HAP-1 (cell line): ENCODE data around the gene SCAP.
"Not testable (repeated sequence)": the region's sequence is repeated elsewhere in the genome, so short reads cannot be mapped to it uniquely, and the experiment has no call there.

ENCODE experiments used
- DNase-seq, 2 experiments: peaks; one replicate each; pipeline ENCODE4 v3.0.0-alpha.2; 2016 to 2020; ENCODE audit warnings: low spot score in 2 of 2
- H3K27me3 ChIP-seq: fragments of 250-450 bp; sonication (Bioruptor Pico); 2 replicates; pipeline ENCODE4 v1.5.1; 2020; ENCODE audit warnings: low read depth, mild to moderate bottlenecking, moderate library complexity
- H3K36me3 ChIP-seq: fragments of 250-450 bp; sonication (Bioruptor Pico); replicated peaks from 2 replicates; pipeline ENCODE4 v1.5.1; 2020; ENCODE audit warnings: mild to moderate bottlenecking
- H3K4me1 ChIP-seq: fragments of 250-450 bp; sonication (Bioruptor Pico); 2 replicates; pipeline ENCODE4 v1.5.1; 2020; ENCODE audit warnings: mild to moderate bottlenecking
- H3K4me3 ChIP-seq: fragments of 250-450 bp; sonication (Bioruptor Pico); 2 replicates; pipeline ENCODE4 v1.5.1; 2020; ENCODE audit warnings: mild to moderate bottlenecking, moderate library complexity
- H3K9me3 ChIP-seq: fragments of 250-450 bp; sonication (Bioruptor Pico); 2 replicates; pipeline ENCODE4 v1.5.1; 2020; ENCODE audit warnings: mild to moderate bottlenecking, moderate library complexity
- in situ Hi-C: fragments of 300-500 bp; cut with MboI; formaldehyde crosslinking; loops from 3 replicates; pipeline ENCODE4 v1.14.3; 2020; ENCODE audit warnings: low sequenced_read_pairs, inconsistent platforms, mixed read lengths

SCAP gene

DNA sequence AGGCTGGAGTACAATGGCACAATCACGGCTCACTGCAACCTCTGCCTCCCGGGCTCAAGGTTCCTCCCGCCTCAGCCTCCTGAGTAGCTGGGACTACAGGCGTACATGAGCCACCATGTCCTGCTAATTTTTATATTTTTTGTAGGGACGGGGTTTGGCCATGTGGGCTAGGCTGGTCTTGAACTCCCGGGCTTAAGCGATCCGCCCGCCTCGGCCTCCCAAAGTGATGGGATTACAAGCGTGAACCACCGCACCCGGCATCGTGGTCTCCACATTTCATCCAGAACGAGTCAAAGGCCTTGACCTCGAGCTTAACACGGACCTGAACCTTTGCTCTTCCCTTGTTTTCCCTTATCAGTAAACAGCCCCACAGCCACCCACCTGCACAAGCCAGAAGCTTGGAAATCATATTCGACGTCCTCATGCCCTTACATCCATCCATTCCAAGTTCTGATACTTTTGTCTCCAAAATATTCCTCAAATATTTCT is 96.3 kb downstream of the SCAP start:
- no peaks in the 10 kb centered on the region for H3K27me3 ChIP-seq
- peak overlapping the region; percentile 93 for H3K4me3 ChIP-seq
- in situ Hi-C loops: no loop called here
- peaks cover 12% of the 10 kb centered on the region for H3K4me1 ChIP-seq
- DNase-seq: no peak
- no peaks in the 10 kb centered on the region for H3K9me3 ChIP-seq
- 0 out of 2 replicates have a peak, but pooled peaks cover 6% of the 10 kb centered on the region for H3K36me3 ChIP-seq

DNA sequence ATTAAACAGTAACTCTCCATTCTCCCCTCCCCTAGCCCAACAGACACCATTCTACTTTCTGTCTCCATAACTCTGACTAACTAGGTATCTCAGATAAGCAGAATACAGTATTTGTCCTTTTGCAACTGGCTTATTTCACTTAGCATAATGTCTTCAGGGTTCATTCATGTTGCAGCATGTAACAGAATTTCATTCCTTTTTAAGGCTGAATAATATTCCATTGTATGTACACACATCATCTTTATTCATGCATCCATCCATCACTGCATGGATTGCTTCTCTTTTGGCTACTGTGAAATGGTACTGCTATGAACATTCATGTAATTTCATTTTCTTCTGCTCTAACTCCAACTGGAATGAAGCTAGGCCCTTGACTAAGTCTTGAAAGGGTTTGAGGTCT is 96.9 kb downstream of the SCAP start:
- Histone ChIP-seq H3K9me3 (no peaks in the 10 kb centered on the region), H3K36me3 (0 out of 2 replicates have a peak, but pooled peaks cover 6% of the 10 kb centered on the region), H3K27me3 (no peaks in the 10 kb centered on the region), H3K4me1 (peaks cover 12% of the 10 kb centered on the region), H3K4me3 (no peak overlapping the region)
- in situ Hi-C loops: no loop called here
- no peak for DNase-seq

DNA sequence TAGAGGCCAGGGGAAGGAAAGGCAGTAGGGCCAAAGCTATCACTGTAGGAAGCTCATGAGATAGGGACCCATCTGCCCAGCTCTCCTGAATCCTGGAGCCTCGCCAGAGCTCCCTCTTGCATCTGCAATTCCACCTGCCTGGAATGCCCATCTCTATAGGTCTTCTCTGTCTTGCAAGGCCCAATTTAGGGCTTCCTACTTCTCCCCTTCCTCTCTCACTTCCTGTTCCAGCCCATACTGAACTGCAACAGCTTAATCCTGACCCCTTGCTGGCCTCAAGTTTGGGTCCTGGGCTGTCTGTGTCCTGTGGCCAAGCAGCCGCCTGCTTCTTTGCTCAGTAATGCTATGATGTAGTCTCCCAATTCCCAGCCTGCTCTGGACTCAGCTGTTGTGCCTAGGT is 98.6 kb downstream of the SCAP start:
- DNase-seq: no peak
- H3K27me3 ChIP-seq: no peaks in the 10 kb centered on the region
- H3K4me1 ChIP-seq: peaks cover 12% of the 10 kb centered on the region
- no peak overlapping the region for H3K4me3 ChIP-seq
- H3K36me3 ChIP-seq: no peaks in the 10 kb centered on the region
- in situ Hi-C loops: no loop called here
- H3K9me3 ChIP-seq: no peaks in the 10 kb centered on the region

DNA sequence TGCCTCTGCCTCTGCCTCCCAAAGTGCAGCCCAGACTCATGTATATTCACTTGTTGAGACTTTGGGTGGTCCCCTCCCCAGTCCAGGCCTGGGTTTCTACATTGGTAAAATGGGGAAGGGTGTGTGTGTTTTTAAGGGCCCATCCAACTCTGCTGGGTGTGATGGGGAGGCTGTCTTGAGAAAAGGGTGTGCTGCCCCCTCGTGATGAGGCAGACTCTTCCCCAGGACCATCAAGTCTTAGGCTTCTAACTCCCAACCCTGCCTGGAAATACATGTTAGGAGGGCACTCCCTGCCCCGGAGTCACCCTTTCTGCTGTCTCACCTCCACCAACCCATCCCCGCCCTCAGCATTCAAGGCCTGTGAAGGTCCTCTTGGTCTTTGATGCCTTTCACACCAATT is 99.3 kb downstream of the SCAP start:
- peaks cover 6% of the 10 kb centered on the region; the same call in 1 of the 2 replicates for H3K4me1 ChIP-seq
- in situ Hi-C loops: no loop called here
- no peak for DNase-seq
- H3K9me3 ChIP-seq: no peaks in the 10 kb centered on the region
- no peak overlapping the region for H3K4me3 ChIP-seq
- H3K36me3 ChIP-seq: no peaks in the 10 kb centered on the region
- no peaks in the 10 kb centered on the region for H3K27me3 ChIP-seq

DNA sequence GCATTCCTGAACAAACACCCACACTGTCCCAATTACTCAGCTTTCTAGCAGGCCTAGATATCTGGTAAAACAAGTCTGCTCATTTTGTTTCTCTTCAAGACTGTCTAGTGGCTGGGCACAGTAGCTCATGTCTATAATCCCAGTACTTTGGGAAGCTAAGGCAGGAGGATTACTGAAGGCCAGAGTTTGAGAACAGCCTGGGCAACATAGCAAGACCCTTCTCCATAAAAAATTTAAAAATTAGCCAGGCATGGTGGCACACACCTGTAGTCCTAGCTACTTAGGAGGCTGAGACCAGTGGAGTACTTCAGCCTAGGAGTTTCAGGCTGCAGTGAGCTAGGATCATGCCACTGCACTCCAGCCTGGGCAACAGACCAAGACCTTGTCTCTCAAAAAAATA is 101.2 kb downstream of the SCAP start:
- DNase-seq: no peak
- peaks cover 2% of the 10 kb centered on the region; the same call in 1 of the 2 replicates for H3K4me1 ChIP-seq
- H3K4me3 ChIP-seq: no peak overlapping the region
- H3K27me3 ChIP-seq: no peaks in the 10 kb centered on the region
- no peaks in the 10 kb centered on the region for H3K36me3 ChIP-seq
- in situ Hi-C loops: loop anchor here (25.0 kb wide), 3 partner anchors 462 to 912 kb away; partner anchors contain the start of genes LTF, PRSS50 and TMIE
- H3K9me3 ChIP-seq: no peaks in the 10 kb centered on the region

DNA sequence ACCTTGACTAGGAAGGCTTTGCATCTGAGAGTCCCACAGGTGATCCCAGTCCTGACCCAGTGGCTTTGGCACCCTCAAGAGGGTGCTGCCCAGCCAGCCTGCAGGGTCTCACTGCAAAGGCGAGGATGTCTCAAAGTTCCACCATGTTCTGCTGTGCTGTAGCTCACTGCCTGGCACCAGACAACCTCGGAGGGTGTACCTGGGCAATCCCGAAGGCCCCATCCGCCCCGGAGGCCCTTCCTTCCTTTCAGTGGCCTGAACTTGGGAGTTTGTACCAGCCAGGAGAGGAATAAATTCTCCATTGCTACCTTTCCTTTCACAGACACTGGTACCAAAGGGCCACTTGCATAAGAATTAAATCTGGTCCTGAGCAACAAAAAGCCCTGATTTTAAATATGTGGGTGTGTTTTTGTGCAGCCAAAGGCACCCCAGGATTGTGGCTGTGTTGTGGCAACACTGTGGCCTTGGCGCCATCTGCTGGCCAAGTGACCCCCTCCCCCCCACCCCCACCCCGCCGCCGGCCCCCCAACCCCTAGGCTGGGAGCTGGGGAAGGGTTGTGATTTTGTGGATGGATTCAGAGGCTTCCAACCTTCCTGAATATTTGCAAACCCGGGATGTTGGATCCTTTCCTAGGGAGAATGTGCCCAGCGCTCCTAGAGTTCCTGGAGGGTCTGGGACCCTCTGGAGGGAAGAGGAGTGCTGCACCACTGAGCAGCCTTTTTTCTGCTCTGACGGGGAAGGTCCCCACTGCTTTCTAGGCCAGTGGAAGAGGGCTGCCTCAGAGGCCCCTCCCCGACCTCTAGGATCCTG is 104.6 kb downstream of the SCAP start:
- in situ Hi-C loops: loop anchor here (25.0 kb wide), 3 partner anchors 459 to 909 kb away; partner anchors contain the start of genes LTF, PRSS50 and TMIE
- Histone ChIP-seq H3K9me3 (no peaks in the 10 kb centered on the region), H3K4me1 (no peaks in the 10 kb centered on the region), H3K4me3 (no peak overlapping the region), H3K27me3 (no peaks in the 10 kb centered on the region), H3K36me3 (no peaks in the 10 kb centered on the region)
- DNase-seq: peak in 1 of 2 experiments; percentile 39

DNA sequence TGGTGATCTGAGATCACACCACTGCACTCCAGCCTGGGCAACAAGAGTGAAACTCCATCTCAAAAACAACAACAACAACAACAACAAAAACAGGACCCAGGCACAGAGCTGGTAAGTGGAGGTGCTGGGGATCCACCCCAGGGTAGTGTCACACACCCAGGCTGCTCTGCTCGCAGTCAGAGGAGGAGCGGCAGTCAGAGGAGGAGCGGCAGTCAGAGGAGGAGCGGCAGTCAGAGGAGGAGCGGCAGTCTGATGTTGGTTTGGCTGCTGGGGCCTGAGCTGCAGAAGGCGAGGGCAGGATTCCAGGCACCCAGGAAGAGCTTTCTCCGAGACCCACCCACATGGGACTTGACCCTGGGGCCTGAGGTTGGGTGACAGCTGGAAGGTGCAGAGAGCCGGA is 105.7 kb downstream of the SCAP start:
- not testable (repeated sequence) for H3K9me3 ChIP-seq, H3K4me3 ChIP-seq, H3K4me1 ChIP-seq, H3K27me3 ChIP-seq, DNase-seq, H3K36me3 ChIP-seq
- in situ Hi-C loops: loop anchor here (25.0 kb wide), 3 partner anchors 458 to 908 kb away; partner anchors contain the start of genes LTF, PRSS50 and TMIE

DNA sequence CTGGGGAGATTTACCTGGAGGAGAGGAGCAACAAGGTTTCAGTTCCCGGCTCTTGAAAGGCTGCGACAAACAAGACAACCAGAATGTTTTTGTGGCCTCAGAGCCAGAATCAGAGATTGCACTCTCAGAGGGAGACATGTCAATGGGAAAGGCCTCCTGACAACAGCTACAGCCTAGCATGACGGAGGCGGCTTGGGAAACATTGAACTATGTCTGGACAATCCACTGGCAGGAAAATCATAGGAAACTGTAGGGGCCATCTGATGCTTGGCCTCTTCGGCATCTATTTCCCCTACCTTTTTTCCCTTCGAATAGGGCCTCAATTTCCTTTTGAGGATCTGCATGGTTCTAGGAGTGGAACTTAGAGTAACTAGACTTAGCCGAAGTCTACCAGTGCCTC is 108.1 kb downstream of the SCAP start:
- H3K27me3 ChIP-seq: no peaks in the 10 kb centered on the region
- in situ Hi-C loops: loop anchor here (25.0 kb wide), 3 partner anchors 455 to 905 kb away; partner anchors contain the start of genes LTF, PRSS50 and TMIE
- H3K9me3 ChIP-seq: no peaks in the 10 kb centered on the region
- no peaks in the 10 kb centered on the region for H3K4me1 ChIP-seq
- no peak overlapping the region for H3K4me3 ChIP-seq
- DNase-seq: no peak
- H3K36me3 ChIP-seq: no peaks in the 10 kb centered on the region

DNA sequence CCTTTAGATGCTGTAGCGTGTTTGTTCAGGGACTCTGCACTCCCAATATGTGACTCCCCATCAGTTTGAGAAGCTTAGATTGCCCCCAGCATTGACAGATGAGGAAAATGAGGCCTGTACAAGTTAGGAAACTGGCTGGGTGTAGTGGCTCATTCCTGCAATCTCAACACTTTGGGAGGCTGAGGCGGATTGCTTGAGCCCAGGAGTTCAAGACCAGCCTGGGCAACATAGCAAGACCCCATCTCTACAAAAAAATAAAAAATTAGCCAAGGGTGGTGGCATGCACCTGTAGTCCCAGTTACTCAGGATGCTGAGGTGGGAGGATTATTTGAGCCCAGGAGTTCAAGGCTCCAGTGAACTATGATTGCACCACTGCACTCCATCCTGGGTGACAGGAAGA is 108.9 kb downstream of the SCAP start:
- in situ Hi-C loops: loop anchor here (25.0 kb wide), 3 partner anchors 455 to 905 kb away; partner anchors contain the start of genes LTF, PRSS50 and TMIE
- Histone ChIP-seq H3K36me3 (no peaks in the 10 kb centered on the region), H3K27me3 (no peaks in the 10 kb centered on the region), H3K4me1 (no peaks in the 10 kb centered on the region), H3K9me3 (no peaks in the 10 kb centered on the region), H3K4me3 (no peak overlapping the region)
- no peak for DNase-seq

DNA sequence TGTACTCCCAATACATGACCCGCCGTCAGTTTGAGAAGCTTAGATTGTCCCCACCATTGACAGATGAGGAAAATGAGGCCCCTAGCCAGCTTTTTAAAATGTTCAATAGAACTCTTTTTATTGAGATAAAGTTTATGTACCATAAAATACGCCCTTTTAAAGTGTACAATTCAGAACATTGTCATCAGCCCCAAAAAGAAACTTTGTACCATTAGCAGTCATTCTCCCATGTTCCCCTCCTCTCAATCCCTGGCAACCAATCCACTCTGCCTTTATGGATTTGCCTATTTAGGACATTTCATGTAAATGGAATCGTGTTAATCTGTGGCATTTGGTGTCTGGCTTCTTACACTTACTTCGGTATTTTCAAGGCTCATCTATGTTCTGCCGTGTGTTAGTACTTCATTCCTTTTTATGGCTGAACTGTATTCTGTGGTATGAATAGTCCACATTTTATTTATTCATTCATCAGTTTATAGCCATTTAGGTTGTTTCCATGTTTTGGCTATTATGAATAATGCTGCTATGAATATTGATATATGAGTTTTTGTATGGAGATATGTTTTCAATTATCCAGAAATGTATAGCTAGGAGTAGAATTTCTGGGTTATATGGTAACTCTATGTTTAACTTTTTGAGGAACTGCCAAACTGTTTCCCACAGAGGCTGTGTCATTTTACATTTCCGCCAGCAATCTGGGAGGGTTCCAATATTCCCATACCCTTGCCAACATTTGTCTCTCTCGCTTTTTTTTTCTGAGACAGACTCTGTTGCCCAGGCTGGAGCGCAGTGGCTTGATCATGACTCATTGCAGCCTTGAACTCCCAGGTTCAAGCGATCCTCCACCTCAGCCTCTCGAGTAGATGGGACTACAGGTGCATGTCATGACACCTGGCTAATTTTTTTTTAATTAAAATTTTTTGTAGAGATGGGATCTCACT is 110.3 kb downstream of the SCAP start:
- in situ Hi-C loops: loop anchor here (25.0 kb wide), 3 partner anchors 453 to 903 kb away; partner anchors contain the start of genes LTF, PRSS50 and TMIE
- no peaks in the 10 kb centered on the region for H3K4me1 ChIP-seq
- no peaks in the 10 kb centered on the region for H3K27me3 ChIP-seq
- no peaks in the 10 kb centered on the region for H3K9me3 ChIP-seq
- H3K36me3 ChIP-seq: no peaks in the 10 kb centered on the region
- no peak for DNase-seq
- no peak overlapping the region for H3K4me3 ChIP-seq
